Astrocyte of the cerebellum (primary cell): ENCODE results near the gene UBTF.

ENCODE experiments used
- DNase-seq: peaks from one replicate; pipeline ENCODE4 v3.0.0-alpha.2; 2011; ENCODE audit warnings: low read depth
- H3K4me3 ChIP-seq: 2 replicates; pipeline ENCODE4 v1.5.1; 2011; ENCODE audit warnings: mild to moderate bottlenecking, low read depth, low read length, moderate library complexity
- CTCF ChIP-seq: IDR thresholded peaks from 2 replicates; pipeline ENCODE4 v1.5.1; 2012; ENCODE audit warnings: low read length, low read depth, moderate library complexity, mild to moderate bottlenecking; ENCODE audit errors: missing control alignments
- in situ Hi-C: cut with HindIII; loops from 2 replicates; pipeline ENCODE4 v1.10.0; 2017; ENCODE audit warnings: low sequenced_read_pairs

The UBTF gene

GRCh38 chr17:44186307-44187130 is 33.0 kb downstream of the UBTF start, which contains the start of gene TMUB2:
Gene TMUB2 (plus strand): TSS chr17:44186972. CDS start chr17:44187709, 737 bp downstream.
- H3K4me3 ChIP-seq, result peak within 1 kb of the TSS; percentile 99
- no peak for TF ChIP-seq CTCF
- in situ Hi-C loops, result no loop called here
- DNase-seq, result peak; percentile 98

GRCh38 chr17:44184212-44184810 is 35.2 kb downstream of the UBTF start:
- no peak for DNase-seq
- in situ Hi-C loops, result no loop called here
- no peak overlapping the region for H3K4me3 ChIP-seq
- no peak for TF ChIP-seq CTCF

- no peak for DNase-seq
- H3K4me3 ChIP-seq, result no peak overlapping the region
- in situ Hi-C loops, result no loop called here
- no peak for TF ChIP-seq CTCF
Observed at GRCh38 chr17:44183024-44183423, 36.5 kb downstream of the UBTF start.

GRCh38 chr17:44178133-44178532 is 41.3 kb downstream of the UBTF start:
- in situ Hi-C loops, result no loop called here
- no peak overlapping the region for H3K4me3 ChIP-seq
- no peak for TF ChIP-seq CTCF
- no peak for DNase-seq

- in situ Hi-C loops, result no loop called here
- H3K4me3 ChIP-seq, result no peak overlapping the region
- DNase-seq, result no peak
- no peak for TF ChIP-seq CTCF
Observed at GRCh38 chr17:44177640-44178039, 41.8 kb downstream of the UBTF start.

- DNase-seq, result no peak
- H3K4me3 ChIP-seq, result no peak overlapping the region
- no peak for TF ChIP-seq CTCF
- in situ Hi-C loops, result no loop called here
Observed at GRCh38 chr17:44176671-44177501, 42.6 kb downstream of the UBTF start.
